Right renal pelvis (tissue), 4 donors: ENCODE data around the gene FOXO3B. TPM values are rescaled to one million over a fixed set of nuclear protein-coding genes. Genes with fewer than 3 reads are reported as not detected.
"Not testable (repeated sequence)": the region's sequence is repeated elsewhere in the genome, so short reads cannot be mapped to it uniquely, and the experiment has no call there.

Experiments
- DNase-seq, 4 donors: peaks; one replicate each; pipeline ENCODE4 v3.0.0-alpha.2; 2013; ENCODE audit warnings: low read depth in 4 of 4, low spot score in 3 of 4, missing footprints in 1 of 4
- polyA plus RNA-seq, 4 donors: library from polyadenylated mRNA; unstranded; fragments of 120-200 nt; gene quantifications; one replicate each; pipeline ENCODE4 v1.2.1, GENCODE V29; 2013; ENCODE audit not compliant: insufficient read length in 4 of 4

FOXO3B gene
- polyA plus RNA-seq, 4 donors: 4.4 to 6.6 (median 4.7) TPM

DNA sequence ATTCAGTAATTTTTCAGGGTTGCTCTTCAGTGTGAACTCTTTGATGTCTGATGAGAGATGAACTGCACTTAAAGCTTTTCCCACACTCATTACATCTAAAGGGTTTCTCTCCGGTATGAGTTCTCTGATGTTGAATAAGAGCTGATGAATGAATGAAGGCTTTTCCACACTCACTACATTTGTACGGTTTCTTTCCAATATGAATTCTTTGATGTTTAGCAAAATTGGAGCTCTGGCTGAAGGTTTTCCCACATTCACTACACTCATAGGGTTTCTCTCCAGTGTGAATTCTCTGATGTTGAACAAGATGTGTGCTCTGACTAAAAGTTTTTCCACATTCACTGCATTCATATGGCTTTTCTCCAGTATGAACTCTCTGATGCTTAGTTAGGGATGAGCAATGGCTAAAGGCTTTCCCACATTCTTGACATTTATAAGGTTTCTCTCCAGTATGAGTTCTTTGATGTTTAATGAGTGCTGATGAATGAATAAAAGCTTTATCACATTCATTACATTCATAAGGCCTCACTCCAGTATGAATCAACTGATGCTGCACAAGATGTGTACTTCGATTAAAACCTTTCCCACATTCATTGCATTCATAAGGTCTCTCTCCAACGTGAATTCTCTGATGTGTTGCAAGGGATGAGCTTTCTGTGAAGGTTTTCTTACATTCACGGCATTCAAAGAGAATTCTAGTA lies 20.0 kb downstream of the FOXO3B start:
- DNase-seq: not testable (repeated sequence)

DNA sequence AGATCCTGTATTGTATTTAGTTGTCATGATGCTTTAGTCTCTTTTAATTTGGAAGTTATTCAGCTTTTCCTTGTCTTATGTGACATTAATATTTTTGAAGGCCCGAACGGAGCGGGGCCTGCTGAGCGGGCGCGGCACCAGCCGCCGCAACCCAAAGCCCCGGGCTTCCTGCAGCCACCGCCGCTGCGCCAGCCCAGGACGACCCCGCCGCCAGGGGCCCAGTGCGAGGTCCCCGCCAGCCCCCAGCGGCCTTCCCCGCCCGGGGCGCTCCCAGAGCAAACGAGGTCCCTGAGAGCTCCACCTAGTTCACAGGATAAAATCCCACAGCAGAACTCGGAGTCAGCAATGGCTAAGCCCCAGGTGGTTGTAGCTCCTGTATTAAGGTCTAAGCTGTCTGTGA lies 32.0 kb downstream of the FOXO3B start:
- DNase-seq: not testable (repeated sequence)

GRCh38 chr17:18644291-18644690 lies 37.8 kb downstream of the FOXO3B start, which contains the start of gene TBC1D28:
Gene TBC1D28, minus strand, starts transcription at chr17:18644391. Its CDS starts 3,039 bp downstream, at chr17:18641352.
- DNase-seq: not testable (repeated sequence)

GRCh38 chr17:18643124-18643523 lies 39.0 kb downstream of the FOXO3B start:
- DNase-seq: not testable (repeated sequence)

DNA sequence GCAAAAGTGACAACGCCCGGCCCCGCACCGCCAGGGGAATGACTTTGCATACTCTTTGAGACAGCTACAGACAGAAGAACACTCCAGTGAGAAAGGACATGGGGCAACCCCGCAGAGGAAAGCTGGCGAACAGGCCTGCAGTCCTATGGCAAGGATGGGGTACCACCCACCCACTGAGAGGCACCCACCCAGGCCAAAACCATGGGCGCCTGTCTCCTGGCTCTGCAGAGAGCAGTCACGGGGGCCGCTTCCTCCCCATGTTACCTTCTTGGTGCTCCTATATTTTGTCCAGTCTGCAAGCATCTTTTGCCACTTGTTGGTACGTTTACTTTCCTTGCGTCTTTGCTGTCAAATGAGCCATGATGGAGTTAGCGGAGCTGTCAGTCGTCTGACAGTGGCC lies 43.8 kb downstream of the FOXO3B start:
- DNase-seq: not testable (repeated sequence)

DNA sequence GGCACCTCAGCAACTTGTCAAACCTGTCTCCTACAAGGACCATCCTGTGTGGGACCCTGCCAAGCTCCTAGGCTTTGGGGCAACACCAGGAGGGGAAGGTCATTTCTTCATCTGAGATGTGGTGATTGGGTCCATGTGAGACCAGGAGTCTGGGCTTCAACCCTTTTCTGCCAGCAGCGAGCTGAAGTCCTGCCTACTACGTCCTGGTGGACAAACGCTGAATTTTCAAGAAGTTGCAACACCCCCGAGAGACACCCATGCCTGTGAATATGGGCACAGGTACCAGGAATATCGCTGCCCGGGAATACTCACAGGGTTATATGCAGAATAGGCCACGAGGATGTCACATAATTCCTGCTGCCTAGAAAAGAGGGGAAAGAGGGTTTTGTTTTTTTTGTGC lies 45.9 kb downstream of the FOXO3B start:
- DNase-seq: not testable (repeated sequence)

- not testable (repeated sequence) for DNase-seq
These were observed 46.3 kb downstream of the FOXO3B start for GRCh38 chr17:18635773-18636172.

- not testable (repeated sequence) for DNase-seq
These were observed 47.4 kb downstream of the FOXO3B start for GRCh38 chr17:18634550-18635263.

Other genes with a start within 250 kb of the FOXO3B start
- gene LGALS9C, start 205.5 kb downstream of the FOXO3B start, polyA plus RNA-seq: under 1 TPM in 2 of 4 donors, not detected in 2; 0.04 to 0.11 TPM
- under 1 TPM in 1 of 4 donors, not detected in 3; 0.03 TPM for gene TBC1D28, start 37.9 kb downstream of the FOXO3B start, polyA plus RNA-seq
- under 1 TPM; 0.32 to 0.73 (median 0.56) TPM for gene FBXW10, start 61.7 kb upstream of the FOXO3B start, polyA plus RNA-seq
- gene TVP23B, start 98.9 kb upstream of the FOXO3B start, polyA plus RNA-seq: 10 to 100 TPM; 38.2 to 54.5 (median 50.6) TPM
- 10 to 100 TPM; 56.0 to 68.6 (median 62.8) TPM for gene PRPSAP2, start 175.8 kb upstream of the FOXO3B start, polyA plus RNA-seq